ENCODE results near the gene PHKA2. TPM values are rescaled to one million over a fixed set of nuclear protein-coding genes. Genes with fewer than 3 reads are reported as not detected.

Gene PHKA2
- total RNA-seq, 4 donors from 2014 or later, result 16.5 to 39.7 (median 24.8) TPM

- WGBS, result 67% methylated on average over 6 of the region's 6 CpGs
- TF ChIP-seq, protein P1, sequence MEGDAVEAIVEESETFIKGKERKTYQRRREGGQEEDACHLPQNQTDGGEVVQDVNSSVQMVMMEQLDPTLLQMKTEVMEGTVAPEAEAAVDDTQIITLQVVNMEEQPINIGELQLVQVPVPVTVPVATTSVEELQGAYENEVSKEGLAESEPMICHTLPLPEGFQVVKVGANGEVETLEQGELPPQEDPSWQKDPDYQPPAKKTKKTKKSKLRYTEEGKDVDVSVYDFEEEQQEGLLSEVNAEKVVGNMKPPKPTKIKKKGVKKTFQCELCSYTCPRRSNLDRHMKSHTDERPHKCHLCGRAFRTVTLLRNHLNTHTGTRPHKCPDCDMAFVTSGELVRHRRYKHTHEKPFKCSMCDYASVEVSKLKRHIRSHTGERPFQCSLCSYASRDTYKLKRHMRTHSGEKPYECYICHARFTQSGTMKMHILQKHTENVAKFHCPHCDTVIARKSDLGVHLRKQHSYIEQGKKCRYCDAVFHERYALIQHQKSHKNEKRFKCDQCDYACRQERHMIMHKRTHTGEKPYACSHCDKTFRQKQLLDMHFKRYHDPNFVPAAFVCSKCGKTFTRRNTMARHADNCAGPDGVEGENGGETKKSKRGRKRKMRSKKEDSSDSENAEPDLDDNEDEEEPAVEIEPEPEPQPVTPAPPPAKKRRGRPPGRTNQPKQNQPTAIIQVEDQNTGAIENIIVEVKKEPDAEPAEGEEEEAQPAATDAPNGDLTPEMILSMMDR (IDR thresholded peaks at IDR 0.05), result no peak
- TF ChIP-seq POLR2AphosphoS5 (IDR thresholded peaks at IDR 0.05) (no peak), POLR2A (IDR thresholded peaks at IDR 0.05) (no peak), EP300 (IDR thresholded peaks at IDR 0.05) (no peak)
- H3K9me3 ChIP-seq, result no peaks in the 10 kb centered on the region
- no peak overlapping the region for H3K27ac ChIP-seq
- no peak for DNase-seq (ENCODE audit: low spot score in 2 of 2)
- H3K36me3 ChIP-seq, result peaks cover 39% of the 10 kb centered on the region
- no peaks in the 10 kb centered on the region for H3K27me3 ChIP-seq
- no peak overlapping the region for H3K4me3 ChIP-seq
- H3K4me1 ChIP-seq, result no peaks in the 10 kb centered on the region
Observed at GRCh38 chrX:18924507-18925088, 59.3 kb downstream of the PHKA2 start.

- Histone ChIP-seq H3K36me3 (peaks cover 48% of the 10 kb centered on the region), H3K9me3 (no peaks in the 10 kb centered on the region)
- WGBS, result 84% methylated on average over 7 of the region's 7 CpGs
Observed at GRCh38 chrX:18920566-18920965, 63.3 kb downstream of the PHKA2 start.

DNA sequence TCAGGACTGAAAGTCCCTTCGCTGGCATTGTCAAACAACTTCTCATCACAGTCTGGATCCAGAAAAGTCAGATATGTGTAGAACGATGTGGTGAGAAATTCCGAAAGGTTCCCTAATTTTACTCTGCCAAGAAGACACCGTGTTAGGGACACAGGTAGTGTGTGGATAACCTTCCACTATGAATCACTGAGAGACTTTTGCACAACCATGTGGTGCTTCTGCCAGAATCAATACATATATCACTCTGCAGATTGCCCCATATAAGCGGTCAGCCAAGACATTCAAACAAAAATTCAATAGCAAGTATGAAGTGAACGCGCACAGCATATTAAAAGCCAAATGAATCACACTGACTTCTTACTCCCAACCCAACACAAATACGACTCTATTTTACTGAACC lies 63.8 kb downstream of the PHKA2 start:
- TF ChIP-seq EP300 (IDR thresholded peaks at IDR 0.05) (no peak), POLR2A (IDR thresholded peaks at IDR 0.05) (no peak), POLR2AphosphoS5 (IDR thresholded peaks at IDR 0.05) (no peak)
- TF ChIP-seq, protein P1 (IDR thresholded peaks at IDR 0.05), result no peak
- Histone ChIP-seq H3K9me3 (no peaks in the 10 kb centered on the region), H3K4me1 (no peaks in the 10 kb centered on the region), H3K36me3 (peaks cover 45% of the 10 kb centered on the region), H3K27ac (no peak overlapping the region), H3K27me3 (no peaks in the 10 kb centered on the region), H3K4me3 (no peak overlapping the region)
- no peak for DNase-seq (ENCODE audit: low spot score in 2 of 2)
- 91% methylated on average over 8 of the region's 8 CpGs for WGBS

More at GRCh38 chrX:18920566-18920965, 63.3 kb downstream of the PHKA2 start:
- Histone ChIP-seq H3K4me3 (no peak overlapping the region), H3K27me3 (no peaks in the 10 kb centered on the region), H3K4me1 (no peaks in the 10 kb centered on the region), H3K27ac (no peak overlapping the region)
- no peak for DNase-seq (ENCODE audit: low spot score in 2 of 2)
- TF ChIP-seq POLR2A (IDR thresholded peaks at IDR 0.05) (no peak), POLR2AphosphoS5 (IDR thresholded peaks at IDR 0.05) (no peak), EP300 (IDR thresholded peaks at IDR 0.05) (no peak)
- TF ChIP-seq, protein P1 (IDR thresholded peaks at IDR 0.05), result no peak

DNA sequence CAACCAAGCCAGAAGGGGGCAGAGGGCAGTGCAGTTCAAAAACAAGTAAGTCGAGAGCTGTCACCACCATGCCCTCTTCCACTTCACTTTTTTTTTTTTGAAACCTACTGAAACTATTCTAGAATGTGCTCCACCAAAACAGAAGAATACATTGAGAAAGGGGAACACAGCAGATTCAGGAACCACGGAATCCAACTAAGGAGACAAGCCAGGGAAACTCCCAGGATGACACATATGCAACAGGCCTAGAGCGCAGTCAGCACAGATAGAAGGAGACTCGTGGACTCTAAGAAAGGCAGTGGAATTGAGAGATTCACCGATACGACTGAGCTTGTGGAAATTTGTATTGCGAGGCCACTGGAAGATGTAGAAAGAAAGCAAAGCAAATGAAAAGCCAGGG lies 66.1 kb downstream of the PHKA2 start:
- Histone ChIP-seq H3K27ac (no peak overlapping the region), H3K9me3 (no peaks in the 10 kb centered on the region), H3K27me3 (no peaks in the 10 kb centered on the region), H3K4me1 (no peaks in the 10 kb centered on the region), H3K36me3 (peaks cover 27% of the 10 kb centered on the region), H3K4me3 (no peak overlapping the region)
- TF ChIP-seq, protein P1 (IDR thresholded peaks at IDR 0.05), result no peak
- 89% methylated on average over 7 of the region's 7 CpGs for WGBS
- no peak for DNase-seq (ENCODE audit: low spot score in 2 of 2)

GRCh38 chrX:18906286-18906685 lies 77.6 kb downstream of the PHKA2 start:
- DNase-seq (ENCODE audit: low spot score in 2 of 2), result no peak
- Histone ChIP-seq H3K4me1 (no peaks in the 10 kb centered on the region), H3K4me3 (no peak overlapping the region), H3K27me3 (no peaks in the 10 kb centered on the region), H3K9me3 (no peaks in the 10 kb centered on the region), H3K36me3 (peaks cover 53% of the 10 kb centered on the region), H3K27ac (no peak overlapping the region)
- TF ChIP-seq EP300 (IDR thresholded peaks at IDR 0.05) (no peak), POLR2AphosphoS5 (IDR thresholded peaks at IDR 0.05) (no peak), POLR2A (IDR thresholded peaks at IDR 0.05) (no peak)
- TF ChIP-seq, protein P1 (IDR thresholded peaks at IDR 0.05), result no peak
- 96% methylated on average over 8 of the region's 12 CpGs for WGBS

All from suprapubic skin (tissue), 4 donors.